Measurements from ENCODE around the gene TRAF3.
"Not testable (repeated sequence)": the region's sequence is repeated elsewhere in the genome, so short reads cannot be mapped to it uniquely, and the experiment has no call there.

The TRAF3 gene

DNA sequence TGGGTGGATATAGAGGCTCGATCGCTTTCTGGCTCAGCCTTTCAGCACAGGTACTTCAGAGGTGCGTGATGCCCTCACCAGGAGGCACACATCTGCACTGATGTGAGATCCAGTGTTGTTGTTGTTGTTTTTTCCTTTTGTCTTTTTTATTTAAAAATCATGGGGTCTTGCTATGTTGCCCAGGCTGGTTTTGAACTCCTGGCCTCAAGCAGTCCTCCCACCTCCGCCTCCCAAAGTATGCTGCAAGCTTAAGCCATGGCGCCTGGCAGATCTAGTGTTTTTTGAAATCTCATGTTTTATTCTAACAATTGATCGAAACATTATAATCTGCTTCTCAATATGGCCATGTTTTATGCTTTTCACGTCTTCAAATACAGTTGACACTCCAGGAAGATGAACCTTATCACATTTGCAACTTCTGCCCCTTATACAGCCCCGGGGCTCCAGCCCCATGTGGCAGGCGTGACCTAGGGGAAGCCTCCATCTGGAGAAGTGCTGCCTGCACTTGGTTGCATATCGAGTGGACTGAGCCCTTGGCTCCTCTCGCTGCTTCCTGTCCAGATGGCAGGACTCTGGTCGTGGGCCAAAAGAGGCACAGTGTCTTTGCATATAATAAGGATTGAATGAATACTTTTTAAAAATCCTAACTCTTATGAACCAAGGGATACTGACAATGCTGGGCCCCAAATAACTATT, 71.7 kb downstream of the TRAF3 start:
- H3K4me3 ChIP-seq (ENCODE audit: low read depth, low read length) = no peak overlapping the region
- no peak for DNase-seq (ENCODE audit: low read depth)

DNA sequence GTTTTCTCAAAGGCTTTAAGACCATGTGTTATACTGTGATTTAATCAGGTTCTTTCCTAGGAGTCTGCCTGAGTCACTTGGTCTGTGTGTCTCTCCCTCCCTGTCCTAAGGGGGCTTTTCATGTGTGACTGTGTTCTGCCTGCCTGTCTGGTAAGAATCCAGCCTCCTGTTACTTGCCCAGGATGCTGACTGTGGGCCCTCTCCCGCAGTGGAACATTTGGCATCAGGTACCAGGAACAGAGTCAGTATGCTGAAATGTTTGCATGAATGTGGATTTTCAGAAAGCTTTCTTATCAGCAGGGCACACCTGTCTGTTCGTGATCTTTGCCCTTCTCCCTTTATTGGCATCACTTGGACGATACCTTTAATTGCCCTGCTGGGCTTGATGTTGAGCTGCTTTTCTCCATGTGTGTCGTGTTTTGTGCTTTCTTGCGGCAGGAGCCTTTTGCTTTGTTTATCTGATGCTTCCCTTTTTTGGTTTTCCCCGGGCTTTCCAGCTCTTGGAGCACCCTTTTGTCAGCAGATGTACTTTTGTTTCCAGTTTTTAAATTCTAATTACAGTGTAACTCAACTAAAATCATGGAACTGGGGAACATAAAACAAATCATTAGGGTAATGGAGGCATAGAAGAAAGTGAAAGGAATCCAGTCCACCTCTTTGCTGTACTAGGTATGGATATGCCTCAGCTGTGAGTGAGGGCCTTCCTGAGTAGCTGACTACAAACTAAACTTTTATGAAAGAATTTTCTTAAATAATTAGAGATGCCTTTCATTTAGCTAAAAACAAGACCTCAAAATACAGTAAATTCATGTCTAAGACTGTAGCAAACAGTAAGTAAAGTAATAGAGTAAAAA, 72.5 kb downstream of the TRAF3 start:
- H3K4me3 ChIP-seq (ENCODE audit: low read depth, low read length) = no peak overlapping the region
- DNase-seq (ENCODE audit: low read depth) = no peak

DNA sequence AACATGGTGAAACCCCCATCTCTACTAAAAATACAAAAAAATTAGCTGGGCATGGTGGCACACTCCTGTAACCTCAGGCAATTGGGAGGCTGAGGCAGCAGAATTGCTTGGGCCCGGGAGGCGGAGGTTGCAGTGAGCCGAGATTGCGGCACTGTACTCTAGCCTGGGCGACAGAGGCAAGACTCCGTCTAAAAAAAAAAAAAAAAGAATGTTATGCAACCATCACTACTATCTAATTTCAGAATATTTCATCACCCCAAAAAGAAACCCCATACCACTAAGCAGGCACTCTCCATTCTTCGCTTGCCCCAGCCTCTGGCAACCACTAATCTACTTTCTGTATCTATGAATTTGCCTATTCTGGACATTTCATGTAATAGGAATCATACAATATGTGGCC, 76.4 kb downstream of the TRAF3 start:
- no peak for DNase-seq (ENCODE audit: low read depth)

DNA sequence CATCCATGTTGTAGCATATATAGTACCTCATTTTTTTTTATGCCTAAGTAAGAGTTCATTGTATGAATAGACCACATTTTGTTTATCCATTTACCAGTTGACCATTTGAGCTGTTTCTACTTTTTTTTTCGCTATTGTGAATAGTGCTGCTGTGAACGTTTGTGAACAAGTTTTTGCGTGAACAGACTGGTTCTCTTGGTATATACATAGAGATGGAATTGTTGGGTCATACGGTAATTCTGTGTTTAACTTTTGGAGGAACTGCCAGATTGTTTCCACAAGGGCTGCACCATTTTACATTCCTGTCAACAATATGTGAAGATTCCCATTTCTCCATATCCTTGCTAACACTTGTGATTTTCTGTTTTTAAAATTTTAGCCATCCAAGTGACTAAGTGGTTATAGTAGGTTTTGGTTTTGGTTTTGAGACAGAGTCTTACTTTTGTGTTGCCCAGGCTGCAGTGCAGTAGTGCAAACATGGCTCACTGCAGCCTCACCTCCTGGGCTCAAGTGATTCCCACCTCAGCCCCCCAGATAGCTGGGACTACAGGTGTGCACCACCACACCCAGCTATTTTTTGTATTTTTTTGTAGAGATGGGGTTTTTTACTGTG, 76.9 kb downstream of the TRAF3 start:
- H3K4me3 ChIP-seq (ENCODE audit: low read depth, low read length) = no peak overlapping the region
- DNase-seq (ENCODE audit: low read depth) = no peak

More for the DNA sequence above, 76.4 kb downstream of the TRAF3 start:
- no peak overlapping the region for H3K4me3 ChIP-seq (ENCODE audit: low read depth, low read length)

DNA sequence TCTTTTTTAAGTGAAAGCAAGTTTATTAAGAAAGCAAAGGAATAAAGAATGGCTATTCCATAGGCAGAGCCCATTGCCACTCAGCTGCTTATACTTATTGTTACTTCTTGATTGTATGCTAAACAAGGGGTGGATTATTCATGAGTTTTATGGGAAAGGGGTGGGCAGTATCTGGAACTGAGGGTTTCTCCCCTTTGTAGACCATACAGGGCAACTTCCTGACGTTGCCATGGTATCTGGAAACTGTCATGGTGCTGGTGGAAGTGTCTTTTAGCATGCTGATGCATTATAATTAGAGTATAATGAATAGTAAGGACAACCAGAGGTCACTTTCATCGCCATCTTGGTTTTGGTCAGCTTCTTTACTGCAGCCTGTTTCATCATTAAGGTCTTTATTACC, 78.9 kb downstream of the TRAF3 start:
- no peak overlapping the region for H3K4me3 ChIP-seq (ENCODE audit: low read depth, low read length)
- no peak for DNase-seq (ENCODE audit: low read depth)

DNA sequence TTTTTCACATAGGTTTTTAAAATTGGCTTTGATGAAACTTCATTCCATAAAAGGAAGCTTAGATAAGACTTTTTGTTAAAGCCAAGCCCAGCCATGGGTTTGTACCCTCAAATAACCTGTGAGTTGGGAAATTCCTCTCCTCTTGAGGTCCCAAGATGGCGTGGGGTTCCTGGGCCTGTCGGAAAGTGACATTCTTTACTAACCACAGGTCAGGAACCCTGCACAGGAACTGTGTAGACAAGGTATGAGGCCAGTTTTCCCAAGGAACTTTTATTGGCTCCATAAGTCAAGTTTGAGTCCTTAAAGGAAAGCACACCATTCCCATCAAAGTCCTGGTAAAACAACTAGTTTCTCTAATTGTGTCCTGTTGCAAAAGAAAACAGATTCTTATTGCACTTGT, 80.2 kb downstream of the TRAF3 start:
- H3K4me3 ChIP-seq (ENCODE audit: low read depth, low read length) = no peak overlapping the region
- no peak for DNase-seq (ENCODE audit: low read depth)

DNA sequence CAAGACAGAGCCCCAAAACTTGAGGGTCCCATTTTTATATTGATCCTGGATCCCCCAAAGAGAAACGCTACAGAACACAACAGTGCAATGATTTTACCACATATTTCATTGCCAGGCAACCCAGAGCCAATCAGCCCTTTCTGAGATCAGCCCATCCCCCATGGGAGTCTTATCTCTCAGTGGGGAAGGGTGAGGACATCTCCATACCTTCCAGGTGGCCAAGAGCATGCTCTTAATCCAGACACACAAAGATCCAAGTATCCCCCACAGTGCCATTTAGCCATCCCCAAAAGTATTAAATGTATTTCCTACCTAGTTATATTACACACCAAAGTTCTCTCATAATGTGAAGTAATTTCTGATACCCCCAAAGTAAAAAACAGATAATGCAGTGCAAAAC, 82.7 kb downstream of the TRAF3 start:
- no peak for DNase-seq (ENCODE audit: low read depth)
- H3K4me3 ChIP-seq (ENCODE audit: low read depth, low read length) = no peak overlapping the region

DNA sequence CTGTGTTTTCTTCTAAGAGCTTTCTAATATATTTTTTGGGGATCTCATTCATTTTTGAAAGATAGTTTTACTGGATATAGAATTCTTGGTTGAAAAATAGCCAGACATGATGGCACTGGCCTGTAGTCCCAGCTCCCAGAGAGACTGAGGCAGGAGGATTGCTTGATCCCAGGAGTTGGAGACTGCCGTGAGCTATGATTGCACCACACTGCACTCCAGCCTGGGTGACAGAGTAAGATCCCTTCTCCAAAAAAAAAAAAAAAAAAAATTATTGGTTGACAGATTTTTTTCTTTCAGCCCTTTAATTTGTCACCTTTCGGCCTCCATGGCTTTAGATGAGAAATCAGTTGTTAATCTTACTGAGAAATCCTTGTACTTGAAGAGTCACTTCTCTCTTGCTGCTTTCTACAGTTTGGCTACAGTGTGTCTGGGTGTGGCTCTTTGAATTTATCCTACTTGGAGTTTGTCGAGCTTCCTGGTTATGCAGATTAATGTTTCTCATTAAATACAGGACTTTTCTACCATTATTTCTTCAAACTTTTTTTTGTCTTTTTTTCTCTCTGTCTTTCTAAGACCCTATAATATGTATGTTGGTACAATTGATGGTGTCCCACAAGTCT, 85.0 kb downstream of the TRAF3 start:
- no peak for DNase-seq (ENCODE audit: low read depth)

DNA sequence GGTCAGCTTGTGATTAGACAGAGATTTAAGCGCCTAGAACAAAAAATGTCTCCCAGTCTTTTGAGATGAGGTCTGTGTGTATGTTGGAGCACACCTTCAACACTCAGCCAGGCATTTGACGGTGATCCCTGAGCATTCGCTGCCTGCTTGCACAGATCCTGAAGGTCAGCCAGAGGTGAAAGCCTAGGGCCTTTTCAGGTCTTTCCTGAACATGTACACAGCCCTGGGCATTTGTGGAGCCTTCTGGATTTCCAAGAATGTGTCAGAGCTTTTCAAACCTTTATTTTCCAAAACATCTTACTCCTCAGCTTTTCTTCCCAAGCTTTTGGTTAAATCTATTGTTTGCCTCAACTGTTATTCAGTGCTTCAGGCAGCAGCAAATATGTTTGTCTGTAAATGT, 86.1 kb downstream of the TRAF3 start:
- no peak for DNase-seq (ENCODE audit: low read depth)
- no peak overlapping the region for H3K4me3 ChIP-seq (ENCODE audit: low read depth, low read length)

More for the DNA sequence above, 85.0 kb downstream of the TRAF3 start:
- H3K4me3 ChIP-seq (ENCODE audit: low read depth, low read length) = no peak overlapping the region

DNA sequence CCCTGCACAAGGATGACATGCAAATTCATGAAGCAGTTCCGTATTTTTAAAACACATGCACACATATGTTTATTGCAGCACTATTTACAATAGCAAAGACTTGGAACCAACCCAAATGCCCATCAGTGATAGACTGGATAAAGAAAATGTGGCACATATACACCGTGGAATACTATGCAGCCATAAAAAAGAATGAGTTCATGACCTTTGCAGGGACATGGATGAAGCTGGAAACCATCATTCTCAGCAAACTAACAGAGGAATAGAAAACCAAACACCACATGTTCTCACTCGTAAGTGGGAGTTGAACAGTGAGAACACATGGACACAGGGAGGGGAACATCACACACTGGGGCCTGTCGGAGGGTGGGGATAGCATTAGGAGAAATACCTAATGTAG, 88.7 kb downstream of the TRAF3 start:
- not testable (repeated sequence) for H3K4me3 ChIP-seq (ENCODE audit: low read depth, low read length); DNase-seq (ENCODE audit: low read depth)

DNA sequence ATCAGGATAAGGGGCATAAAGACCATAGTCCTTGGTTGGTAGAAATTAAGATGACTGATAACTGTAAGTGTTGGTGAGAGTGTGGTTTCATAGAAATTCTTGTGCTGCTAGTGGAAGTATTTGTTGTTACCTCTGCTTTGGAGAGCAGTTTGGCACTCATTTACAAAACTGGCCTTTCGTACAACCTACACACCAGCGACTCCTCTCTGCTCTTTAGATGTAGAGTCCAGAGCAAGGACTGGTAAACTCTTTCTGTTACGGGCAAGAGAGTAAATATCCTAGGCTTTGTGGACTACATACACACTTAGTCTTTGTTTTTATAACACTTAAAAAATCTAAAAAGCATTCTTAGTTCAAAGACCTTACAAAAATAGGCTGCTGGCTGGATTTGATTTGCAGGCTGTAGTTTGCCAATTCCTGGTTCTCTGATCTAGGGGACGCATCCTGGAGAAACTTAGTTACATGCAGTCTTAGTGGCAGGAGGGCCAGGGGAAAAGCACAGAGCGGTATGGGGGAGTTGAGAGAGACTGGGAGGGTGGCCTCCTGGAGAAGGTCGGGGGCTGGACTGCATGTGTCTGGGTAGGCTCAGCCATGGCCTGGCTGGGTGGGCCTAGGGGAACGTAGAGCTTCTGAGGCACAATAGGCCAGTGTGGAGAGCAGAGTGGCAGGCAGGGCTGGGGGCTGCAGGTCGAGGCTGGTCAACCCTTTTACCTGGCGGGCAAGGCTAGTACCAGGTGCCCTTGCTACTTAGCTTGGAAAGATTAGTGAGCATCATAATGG, 89.9 kb downstream of the TRAF3 start:
- DNase-seq (ENCODE audit: low read depth) = no peak
- no peak overlapping the region for H3K4me3 ChIP-seq (ENCODE audit: low read depth, low read length)

DNA sequence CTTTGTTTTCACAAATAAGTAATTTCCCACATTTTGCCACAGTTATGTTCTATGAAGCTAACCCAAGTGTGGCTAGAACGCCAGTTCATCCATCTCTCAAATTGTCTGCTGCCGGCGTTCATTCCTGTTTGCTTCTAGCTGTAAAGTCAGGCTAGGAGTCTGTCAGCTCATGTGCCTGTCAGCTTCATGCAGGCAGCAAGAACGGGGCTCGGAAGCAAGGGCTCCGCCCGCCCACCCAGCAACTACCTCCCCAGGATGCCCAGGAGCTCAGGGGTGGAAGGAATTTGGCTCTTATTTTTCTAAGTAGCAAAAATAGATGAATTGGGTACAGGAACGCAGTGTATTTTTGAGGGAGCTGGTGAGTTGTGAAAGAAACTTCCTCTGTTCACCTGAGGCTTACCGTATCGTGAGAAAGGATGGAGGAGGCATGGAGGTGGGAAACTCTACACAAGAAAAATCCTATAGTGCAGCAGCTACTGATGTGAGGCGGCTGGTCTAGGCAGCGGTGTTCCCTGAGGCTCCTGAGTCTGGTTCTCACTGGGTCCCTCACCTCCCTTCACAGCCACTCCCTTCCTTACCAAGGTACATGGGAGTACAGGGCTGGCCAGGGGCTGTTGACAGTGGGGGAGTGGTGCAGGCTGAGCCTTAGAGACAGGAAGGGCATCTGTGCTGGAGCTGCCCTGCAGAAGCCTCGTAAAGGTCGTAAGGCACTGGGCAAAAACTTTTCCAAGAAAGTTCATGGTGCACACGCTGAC, 90.8 kb downstream of the TRAF3 start:
- H3K4me3 ChIP-seq (ENCODE audit: low read depth, low read length) = no peak overlapping the region
- no peak for DNase-seq (ENCODE audit: low read depth)

DNA sequence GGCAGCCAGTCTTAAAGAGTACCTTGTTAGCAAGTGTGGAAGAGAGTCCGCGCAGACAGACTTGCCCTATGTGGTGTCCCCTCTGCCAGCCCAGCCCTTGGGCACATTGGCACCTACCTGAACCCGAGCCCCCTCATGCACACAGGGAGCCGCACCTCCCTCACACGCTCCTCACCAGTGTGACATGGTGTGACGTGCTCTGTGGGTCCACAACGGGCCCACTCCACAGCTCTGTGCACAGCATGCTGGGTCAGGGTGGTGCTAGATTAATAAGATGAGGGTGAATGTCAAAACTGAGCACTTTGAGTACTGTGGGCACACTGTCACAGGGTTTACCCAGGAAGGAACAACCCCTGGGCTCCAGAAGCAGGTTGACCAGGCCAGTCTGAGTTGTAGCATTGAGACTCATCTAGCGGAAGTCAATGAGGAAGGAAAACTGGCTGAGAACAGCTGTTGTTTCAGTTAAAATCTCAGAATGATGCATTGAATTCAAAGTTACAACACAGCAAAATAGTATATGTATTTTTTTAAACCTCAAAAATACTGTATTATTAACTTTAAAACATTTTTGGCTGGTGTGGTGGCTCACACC, 91.8 kb downstream of the TRAF3 start:
- H3K4me3 ChIP-seq (ENCODE audit: low read depth, low read length) = no peak overlapping the region
- no peak for DNase-seq (ENCODE audit: low read depth)

DNA sequence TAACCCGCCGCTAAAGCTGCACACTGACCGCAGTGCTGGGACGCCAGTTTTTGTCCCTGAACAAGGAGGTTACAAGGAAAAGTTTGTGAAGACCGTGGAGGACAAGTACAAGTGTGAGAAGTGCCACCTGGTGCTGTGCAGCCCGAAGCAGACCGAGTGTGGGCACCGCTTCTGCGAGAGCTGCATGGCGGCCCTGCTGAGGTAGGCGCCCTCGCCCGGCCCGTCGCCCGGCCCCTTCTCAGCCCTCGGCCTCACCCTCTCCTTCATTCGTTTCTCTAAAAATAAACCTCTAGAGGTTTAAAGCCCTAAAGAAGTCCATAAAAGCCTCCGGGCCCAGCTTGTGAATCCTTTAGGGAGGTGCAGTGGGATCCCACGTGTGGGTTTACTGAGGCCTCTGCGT, 93.0 kb downstream of the TRAF3 start:
- DNase-seq (ENCODE audit: low read depth) = no peak
- H3K4me3 ChIP-seq (ENCODE audit: low read depth, low read length) = no peak overlapping the region

DNA sequence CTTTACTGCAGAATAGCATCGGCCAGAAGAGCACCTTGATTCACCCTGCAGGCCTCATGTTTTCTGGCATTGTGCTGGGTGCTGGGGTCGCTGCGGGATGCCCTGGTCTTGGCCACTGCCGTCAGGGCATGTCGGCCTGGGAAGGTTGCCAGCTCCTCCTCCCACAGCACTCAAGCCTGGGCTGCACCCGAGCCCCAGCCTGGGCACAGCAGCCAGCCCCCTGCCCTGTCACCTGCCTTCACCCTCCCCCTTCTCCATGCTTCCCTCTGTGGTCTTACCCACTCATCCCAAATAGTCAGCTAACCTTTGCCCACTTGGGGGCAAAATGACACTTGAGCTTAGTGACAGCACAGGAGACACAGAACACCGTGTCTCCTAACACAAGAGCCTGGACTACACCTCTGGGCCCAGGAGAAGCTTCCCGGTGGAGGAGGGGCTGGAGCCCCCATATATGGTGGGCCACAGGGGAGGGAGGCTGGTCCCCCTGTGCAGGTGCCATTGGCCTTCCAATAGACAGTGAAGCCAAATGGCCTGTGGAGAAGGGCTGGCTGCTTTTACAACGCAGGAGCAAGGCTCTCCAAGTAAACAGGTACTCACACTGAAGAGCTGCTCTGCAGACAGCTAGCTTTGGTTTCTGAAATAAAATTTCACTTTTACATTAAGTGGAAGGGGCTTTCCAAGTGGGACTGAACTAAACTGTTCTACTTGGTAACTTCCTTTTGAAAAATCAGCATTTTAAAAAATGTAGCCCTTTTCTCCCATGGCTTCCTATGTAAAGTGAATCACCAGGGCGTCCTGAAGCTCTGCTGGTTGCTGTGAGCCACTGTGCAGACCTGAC, 94.0 kb downstream of the TRAF3 start:
- DNase-seq (ENCODE audit: low read depth) = no peak

DNA sequence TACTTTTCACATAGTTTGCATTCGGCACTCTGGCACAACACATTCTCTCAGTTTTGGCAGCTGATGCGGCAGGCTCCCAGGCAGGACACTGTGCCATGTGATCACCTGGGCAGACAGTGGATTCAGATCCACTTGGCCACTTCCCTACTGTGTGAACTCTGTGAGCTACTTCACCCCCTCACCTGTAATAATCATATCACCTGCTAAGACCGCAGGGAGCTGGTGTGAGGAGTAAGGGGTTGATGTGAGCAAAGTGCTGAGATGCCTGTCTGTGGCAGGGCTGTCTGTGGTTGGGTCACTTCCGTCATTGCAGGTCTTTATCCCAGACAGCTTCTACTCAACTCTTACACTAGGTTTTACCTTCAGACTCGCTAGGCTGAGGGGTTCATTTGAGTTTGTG, 94.8 kb downstream of the TRAF3 start:
- H3K4me3 ChIP-seq (ENCODE audit: low read depth, low read length) = no peak overlapping the region
- no peak for DNase-seq (ENCODE audit: low read depth)

More for the DNA sequence above, 94.0 kb downstream of the TRAF3 start:
- H3K4me3 ChIP-seq (ENCODE audit: low read depth, low read length) = no peak overlapping the region

DNA sequence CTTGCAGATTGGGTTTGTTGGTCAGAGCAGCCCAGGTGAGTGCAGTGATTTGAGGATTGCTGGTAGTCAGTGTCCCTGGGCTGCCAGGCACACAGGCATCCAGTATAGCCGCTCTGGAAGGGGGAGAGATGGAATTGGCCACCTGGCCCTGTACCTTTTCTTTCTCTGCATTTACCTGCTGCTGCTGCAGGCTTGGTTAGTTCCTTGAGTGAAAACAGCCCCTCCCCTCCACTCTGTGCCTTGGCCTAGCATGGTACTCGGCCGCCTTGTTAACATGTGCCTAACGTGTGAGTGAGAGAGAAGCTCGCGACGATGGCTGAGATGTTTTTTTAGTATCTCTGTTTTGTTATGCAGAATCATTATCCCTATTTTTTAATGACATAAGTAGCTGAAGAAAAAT, 95.9 kb downstream of the TRAF3 start:
- DNase-seq (ENCODE audit: low read depth) = no peak
- H3K4me3 ChIP-seq (ENCODE audit: low read depth, low read length) = no peak overlapping the region
